SK-N-MC (cell line): ENCODE measurements around the gene DLX1.
"Not testable (repeated sequence)": the region's sequence is repeated elsewhere in the genome, so short reads cannot be mapped to it uniquely, and the experiment has no call there.

Experiments used
- DNase-seq: peaks from one replicate; pipeline ENCODE4 v3.0.0-alpha.2; 2011; ENCODE audit warnings: low read depth, low spot score
- H3K27ac ChIP-seq: fragments of 200-600 bp; sonication (generic); 2 replicates; pipeline ENCODE4 v1.5.1; 2016; ENCODE audit warnings: mixed run types
- H3K36me3 ChIP-seq: fragments of 200-600 bp; sonication (generic); 2 replicates; pipeline ENCODE4 v1.6.1; 2017; ENCODE audit warnings: antibody characterized with exemption, low read length, mixed read lengths; ENCODE audit not compliant: insufficient read depth
- H3K4me3 ChIP-seq: fragments of 200-600 bp; sonication (generic); 2 replicates; pipeline ENCODE4 v1.5.1; 2016
- H3K9ac ChIP-seq: fragments of 200-600 bp; sonication (generic); 2 replicates; pipeline ENCODE4 v1.8.0; 2017; ENCODE audit warnings: mixed run types, mixed read lengths; ENCODE audit not compliant: insufficient read length
- H3K9me3 ChIP-seq: fragments of 200-600 bp; sonication (generic); 2 replicates; pipeline ENCODE4 v1.6.1; 2017; ENCODE audit warnings: low read depth, mild to moderate bottlenecking, antibody characterized with exemption, low read length, moderate library complexity, mixed read lengths
- EZH2 ChIP-seq: fragments of 200-600 bp; sonication (generic); IDR thresholded peaks from one replicate; pipeline ENCODE4 v1.6.1; 2017; ENCODE audit warnings: antibody characterized with exemption
- FOXP2 ChIP-seq: optimal IDR thresholded peaks from 2 replicates; pipeline ENCODE3; 2011; ENCODE audit warnings: mild to moderate bottlenecking, moderate library complexity; ENCODE audit not compliant: insufficient read depth; ENCODE audit errors: extremely low read length, control extremely low read depth
- POLR2AphosphoS5 ChIP-seq: IDR thresholded peaks from 2 replicates; pipeline ENCODE4 v1.6.1; 2012; ENCODE audit warnings: mild to moderate bottlenecking, low read depth, low read length, borderline replicate concordance

The DLX1 gene

DNA sequence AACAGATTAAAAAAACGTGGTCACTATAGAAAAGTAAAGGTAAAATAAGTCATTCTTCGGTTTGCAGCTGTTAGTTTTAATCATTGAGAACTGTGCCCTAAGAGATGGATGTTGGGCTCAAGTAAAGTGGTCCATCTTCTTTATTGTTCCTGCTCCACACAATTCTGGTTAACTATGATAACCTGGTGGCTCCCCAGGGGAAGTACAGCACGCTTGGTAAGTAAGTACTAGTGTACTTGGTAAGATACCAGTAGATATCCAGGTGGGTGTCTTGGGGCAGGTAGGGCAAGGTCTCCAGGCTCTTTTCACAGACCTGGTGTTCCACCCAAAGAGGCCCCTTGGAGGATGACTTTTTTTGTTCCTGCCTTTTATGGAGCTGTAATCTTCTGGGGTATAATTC lies 49.0 kb downstream of the DLX1 start:
- Histone ChIP-seq H3K9me3 (no peaks in the 10 kb centered on the region), H3K36me3 (no peaks in the 10 kb centered on the region), H3K9ac (no peak overlapping the region), H3K4me3 (no peak overlapping the region), H3K27ac (no peak overlapping the region)
- no peak for DNase-seq
- TF ChIP-seq FOXP2 (no peak), EZH2 (no peak), POLR2AphosphoS5 (no peak)

- H3K9ac ChIP-seq: no peak overlapping the region
- H3K36me3 ChIP-seq: no peaks in the 10 kb centered on the region
- H3K4me3 ChIP-seq: no peak overlapping the region
- H3K9me3 ChIP-seq: no peaks in the 10 kb centered on the region
- no peak overlapping the region for H3K27ac ChIP-seq
- TF ChIP-seq FOXP2 (no peak), EZH2 (no peak), POLR2AphosphoS5 (no peak)
- DNase-seq: no peak
Measured at GRCh38 chr2:172135446-172135845, 50.1 kb downstream of the DLX1 start.

DNA sequence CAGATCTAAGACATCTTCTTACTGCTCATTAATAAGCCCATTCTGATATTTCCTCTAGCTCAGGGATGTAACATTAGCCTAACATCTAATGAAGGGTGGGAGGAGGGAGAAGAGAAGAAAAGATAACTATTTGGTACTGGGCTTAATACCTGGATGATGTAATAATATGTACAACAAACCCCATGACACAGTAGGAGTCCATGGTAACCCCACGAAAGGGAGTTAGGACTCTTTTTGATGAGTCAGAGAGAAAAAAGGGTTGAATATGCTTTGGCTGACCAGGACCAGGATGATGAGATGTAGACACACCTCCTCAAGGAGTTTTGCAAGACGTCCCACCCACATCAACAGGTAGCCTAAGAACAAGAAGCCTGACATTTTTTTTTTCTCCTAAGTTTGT lies 51.8 kb downstream of the DLX1 start:
- DNase-seq: no peak
- no peak overlapping the region for H3K27ac ChIP-seq
- no peak overlapping the region for H3K4me3 ChIP-seq
- TF ChIP-seq POLR2AphosphoS5 (no peak), FOXP2 (no peak), EZH2 (no peak)
- H3K9me3 ChIP-seq: no peaks in the 10 kb centered on the region
- no peaks in the 10 kb centered on the region for H3K36me3 ChIP-seq
- no peak overlapping the region for H3K9ac ChIP-seq

- no peak overlapping the region for H3K9ac ChIP-seq
- DNase-seq: no peak
- H3K4me3 ChIP-seq: no peak overlapping the region
- no peaks in the 10 kb centered on the region for H3K36me3 ChIP-seq
- H3K27ac ChIP-seq: no peak overlapping the region
- H3K9me3 ChIP-seq: no peaks in the 10 kb centered on the region
- no peak for TF ChIP-seq POLR2AphosphoS5
- no peak for TF ChIP-seq EZH2
- no peak for TF ChIP-seq FOXP2
Measured at GRCh38 chr2:172137943-172138342, 52.6 kb downstream of the DLX1 start.

GRCh38 chr2:172138727-172139126 lies 53.4 kb downstream of the DLX1 start:
- not testable (repeated sequence) for H3K27ac ChIP-seq, H3K9ac ChIP-seq, H3K9me3 ChIP-seq, DNase-seq, H3K4me3 ChIP-seq, H3K36me3 ChIP-seq
